ENCODE results near the gene ADAMTSL1. TPM values are rescaled to one million over a fixed set of nuclear protein-coding genes. Genes with fewer than 3 reads are reported as not detected.

Gene ADAMTSL1
- total RNA-seq, 1 experiment from 2014 or later: 1.2 TPM

GRCh38 chr9:18548456-18548855, 74.5 kb downstream of the ADAMTSL1 start:
- no peaks in the 10 kb centered on the region for H3K79me1 ChIP-seq (ENCODE audit: insufficient read depth, low read depth, low read length, poor library complexity, severe bottlenecking)
- no peak overlapping the region for H2BK15ac ChIP-seq (ENCODE audit: low read depth, low read length)
- H3K27ac Mint-ChIP-seq: no peak overlapping the region
- peaks cover 0 to under 1% (median 0%) of the 10 kb centered on the region in 3 experiments; a peak in 1 of 7 replicates for H3K36me3 Mint-ChIP-seq (ENCODE audit: insufficient read depth in 1 of 3, low read depth in 3 of 3)
- no peak overlapping the region for H2BK5ac ChIP-seq (ENCODE audit: insufficient read length, low read length)
- H3K23me2 ChIP-seq (ENCODE audit: insufficient read length, low read depth, low read length, poor library complexity, severe bottlenecking): no peaks in the 10 kb centered on the region
- H4K8ac ChIP-seq (replicated peaks; ENCODE audit: insufficient read length, low read depth, low read length): no peak overlapping the region
- no peak overlapping the region for H4K91ac ChIP-seq (ENCODE audit: insufficient read length, low read depth, low read length)
- H3K9ac ChIP-seq (ENCODE audit: extremely low read depth, insufficient read length, low read length): no peak overlapping the region
- H3K18ac ChIP-seq (ENCODE audit: insufficient read length, low read depth, low read length): no peak overlapping the region
- H3K9me3 Mint-ChIP-seq: no peaks in the 10 kb centered on the region; a peak in 1 of 5 replicates
- no peaks in the 10 kb centered on the region for H3K79me2 ChIP-seq (ENCODE audit: insufficient read depth, low read length)
- no peak overlapping the region for H2BK120ac ChIP-seq (ENCODE audit: low read depth, low read length, poor library complexity, severe bottlenecking)
- no peak overlapping the region for H4K5ac ChIP-seq (ENCODE audit: insufficient read length, low read depth, low read length)
- H3K4me2 ChIP-seq (ENCODE audit: insufficient read depth, insufficient read length, low read length): no peak overlapping the region
- H3K9me3 ChIP-seq (ENCODE audit: control insufficient read depth, low read depth, low read length): no peaks in the 10 kb centered on the region
- WGBS (ENCODE audit: extremely low coverage, insufficient read length, low lambda C conversion rate): no CpG with 5 or more reads among the region's 1 CpG
- TF ChIP-seq, protein P1, sequence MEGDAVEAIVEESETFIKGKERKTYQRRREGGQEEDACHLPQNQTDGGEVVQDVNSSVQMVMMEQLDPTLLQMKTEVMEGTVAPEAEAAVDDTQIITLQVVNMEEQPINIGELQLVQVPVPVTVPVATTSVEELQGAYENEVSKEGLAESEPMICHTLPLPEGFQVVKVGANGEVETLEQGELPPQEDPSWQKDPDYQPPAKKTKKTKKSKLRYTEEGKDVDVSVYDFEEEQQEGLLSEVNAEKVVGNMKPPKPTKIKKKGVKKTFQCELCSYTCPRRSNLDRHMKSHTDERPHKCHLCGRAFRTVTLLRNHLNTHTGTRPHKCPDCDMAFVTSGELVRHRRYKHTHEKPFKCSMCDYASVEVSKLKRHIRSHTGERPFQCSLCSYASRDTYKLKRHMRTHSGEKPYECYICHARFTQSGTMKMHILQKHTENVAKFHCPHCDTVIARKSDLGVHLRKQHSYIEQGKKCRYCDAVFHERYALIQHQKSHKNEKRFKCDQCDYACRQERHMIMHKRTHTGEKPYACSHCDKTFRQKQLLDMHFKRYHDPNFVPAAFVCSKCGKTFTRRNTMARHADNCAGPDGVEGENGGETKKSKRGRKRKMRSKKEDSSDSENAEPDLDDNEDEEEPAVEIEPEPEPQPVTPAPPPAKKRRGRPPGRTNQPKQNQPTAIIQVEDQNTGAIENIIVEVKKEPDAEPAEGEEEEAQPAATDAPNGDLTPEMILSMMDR (conservative IDR thresholded peaks at IDR 0.05): no peak
- H2BK12ac ChIP-seq (ENCODE audit: insufficient read length, low read depth, low read length): no peak overlapping the region
- no peak overlapping the region for H3K27ac ChIP-seq (ENCODE audit: insufficient read length, low read depth, low read length)
- H3K4me1 Mint-ChIP-seq: peaks cover 4 to 5% of the 10 kb centered on the region in 2 experiments; a peak in 2 of 4 replicates
- no peaks in the 10 kb centered on the region for H3K27me3 Mint-ChIP-seq (ENCODE audit: low read depth)
- H2AK5ac ChIP-seq (ENCODE audit: insufficient read length, low read length): no peak overlapping the region
- no peaks in the 10 kb centered on the region for H3K4me1 ChIP-seq (ENCODE audit: insufficient read depth, low read length)
- H3T11ph ChIP-seq (ENCODE audit: low read length): no peak overlapping the region
- no peaks in the 10 kb centered on the region for H4K20me1 ChIP-seq (ENCODE audit: control insufficient read depth, insufficient read depth, insufficient read length)
- H3K23ac ChIP-seq (ENCODE audit: insufficient read length, low read depth, low read length): no peak overlapping the region
- no peak overlapping the region for H2AFZ ChIP-seq (ENCODE audit: low read length)
- no peak overlapping the region for H2BK20ac ChIP-seq (ENCODE audit: low read depth, low read length, poor library complexity, severe bottlenecking)
- no peak overlapping the region for H3K56ac ChIP-seq (ENCODE audit: insufficient read length, low read depth, low read length)
- H3K14ac ChIP-seq (ENCODE audit: insufficient read depth, low read length): no peak overlapping the region
- no peak for DNase-seq
- no peak overlapping the region for H3K4ac ChIP-seq (ENCODE audit: low read depth, low read length)
- H3K4me3 Mint-ChIP-seq: no peak overlapping the region
- H3K27me3 ChIP-seq (ENCODE audit: insufficient read depth, low read length): no peaks in the 10 kb centered on the region

Data from H9 (cell line).